ENCODE data around the gene DIPK1A. TPM values are rescaled to one million over a fixed set of nuclear protein-coding genes. Genes with fewer than 3 reads are reported as not detected.

Gene DIPK1A
- total and polyA plus RNA-seq, 9 donors = 4.7 to 15.4 (median 8.6) TPM

DNA sequence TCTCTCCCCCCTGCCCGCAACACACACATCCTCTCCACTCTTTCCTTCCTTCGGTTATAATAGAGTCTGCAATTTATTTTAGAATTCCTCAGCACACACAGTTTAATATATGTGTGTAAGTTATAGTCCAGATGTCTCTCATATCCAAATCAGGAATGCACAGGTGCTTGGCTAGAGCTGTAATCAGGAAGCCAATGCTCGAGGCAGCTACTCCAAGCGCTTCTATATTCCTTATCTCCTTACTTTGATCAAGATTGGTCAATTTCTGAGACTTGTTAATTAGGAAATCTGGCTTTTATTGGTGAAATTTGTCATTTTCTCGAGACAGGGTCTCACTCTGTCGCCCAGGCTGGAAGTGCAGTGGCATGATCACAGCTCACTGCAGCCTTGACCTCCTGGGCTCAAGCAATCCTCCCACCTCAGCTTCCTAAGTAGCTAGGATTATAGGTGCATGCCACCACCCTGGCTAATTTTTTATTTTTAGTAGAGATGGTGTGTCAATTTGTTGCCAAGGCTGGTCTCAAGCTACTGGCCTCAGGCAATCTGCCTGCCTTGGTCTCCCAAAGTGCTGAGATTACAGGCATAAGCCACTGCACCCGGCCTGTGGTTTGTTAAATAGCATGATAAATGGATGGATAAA lies 101.7 kb downstream of the DIPK1A start:
- Histone ChIP-seq H3K4me1 (ENCODE audit: insufficient read depth) (no peaks in the 10 kb centered on the region), H3K27me3 (no peaks in the 10 kb centered on the region), H3K4me3 (no peak overlapping the region), H3K27ac (no peak overlapping the region), H3K9me3 (no peaks in the 10 kb centered on the region), H3K36me3 (no peaks in the 10 kb centered on the region)
- 39 to 43% (median 42%) methylated on average over 7 of the region's 7 CpGs for WGBS, 3 donors
- no peak for DNase-seq
- no peak for TF ChIP-seq EP300 (IDR thresholded peaks at IDR 0.05)
- TF ChIP-seq CTCF (IDR thresholded peaks at IDR 0.05) = no peak
- intact Hi-C loops (cut with DNase I) = loop anchor here (2.0 to 10.0 kb wide), 5 partner anchors 103 to 138 kb away; partner anchors contain the start of gene DIPK1A (in 2 of the 4)

DNA sequence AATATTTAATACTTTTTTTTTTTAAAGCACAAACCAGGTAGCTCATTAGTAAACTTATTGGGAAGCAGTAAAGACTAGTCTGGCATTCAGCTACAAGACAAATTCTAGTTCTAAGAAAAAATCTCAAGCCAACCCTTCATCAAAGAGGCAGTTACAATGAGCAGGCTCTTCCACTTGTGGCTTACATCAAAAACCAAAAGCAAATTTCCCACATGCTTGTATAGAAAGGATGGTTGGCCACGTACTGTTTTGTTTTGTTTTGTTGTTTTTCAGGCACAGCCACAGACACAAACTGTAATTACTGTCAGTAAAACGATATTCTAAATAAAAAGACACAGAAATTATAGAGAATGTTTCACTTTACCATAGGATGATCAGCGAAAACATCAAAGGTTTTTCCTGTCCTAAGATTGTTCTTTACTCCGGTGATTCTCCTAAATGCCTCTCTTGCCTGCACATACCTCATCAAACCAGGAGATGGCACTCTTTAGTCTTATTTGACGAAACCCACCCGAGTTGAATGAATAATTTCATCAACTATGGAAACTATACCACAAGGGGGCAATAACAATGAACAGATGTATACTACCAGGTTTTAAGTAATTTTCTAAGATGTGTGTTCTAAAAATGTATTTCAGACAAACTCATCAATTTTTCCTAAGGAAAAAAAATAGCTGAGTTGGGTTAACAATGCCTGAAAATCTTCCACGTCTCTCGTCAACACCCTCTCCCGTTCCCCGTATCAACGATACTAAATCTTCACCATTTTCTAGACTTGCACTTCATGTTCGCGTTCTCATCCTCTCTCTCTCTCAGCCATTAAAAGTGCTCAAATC lies 102.5 kb downstream of the DIPK1A start:
- 7 to 12% (median 8%) methylated on average over 13 of the region's 13 CpGs for WGBS, 3 donors
- Histone ChIP-seq H3K4me3 (peak overlapping the region; percentile 15), H3K4me1 (ENCODE audit: insufficient read depth) (no peaks in the 10 kb centered on the region), H3K27me3 (no peaks in the 10 kb centered on the region), H3K36me3 (no peaks in the 10 kb centered on the region), H3K9me3 (no peaks in the 10 kb centered on the region), H3K27ac (no peak overlapping the region)
- DNase-seq = peak in 2 of 5 donors; percentile 21 to 65
- intact Hi-C loops (cut with DNase I) = loop anchor here in 3 of 4 donors (2.0 to 10.0 kb wide), 4 partner anchors 104 to 136 kb away; partner anchors contain the start of gene DIPK1A (in 2 of the 3)
- TF ChIP-seq CTCF (IDR thresholded peaks at IDR 0.05) = peak; percentile 55 to 99 (median 98)
- TF ChIP-seq EP300 (IDR thresholded peaks at IDR 0.05) = no peak
- no peak for TF ChIP-seq POLR2A (IDR thresholded peaks at IDR 0.05)

- Histone ChIP-seq H3K27ac (no peak overlapping the region), H3K27me3 (no peaks in the 10 kb centered on the region), H3K9me3 (no peaks in the 10 kb centered on the region), H3K36me3 (no peaks in the 10 kb centered on the region), H3K4me1 (ENCODE audit: insufficient read depth) (no peaks in the 10 kb centered on the region), H3K4me3 (no peak overlapping the region)
- intact Hi-C loops (cut with DNase I) = loop anchor here in 3 of 4 donors (2.0 to 10.0 kb wide), 4 partner anchors 104 to 137 kb away; partner anchors contain the start of gene DIPK1A (in 2 of the 3)
- 73 to 76% (median 75%) methylated on average over 5 of the region's 5 CpGs for whole genome bisulfite sequencing, 3 donors
- DNase-seq = no peak
- TF ChIP-seq EP300 (IDR thresholded peaks at IDR 0.05) = no peak
- no peak for TF ChIP-seq POLR2A (IDR thresholded peaks at IDR 0.05)
Observed at GRCh38 chr1:92857817-92858216, 103.4 kb downstream of the DIPK1A start.

DNA sequence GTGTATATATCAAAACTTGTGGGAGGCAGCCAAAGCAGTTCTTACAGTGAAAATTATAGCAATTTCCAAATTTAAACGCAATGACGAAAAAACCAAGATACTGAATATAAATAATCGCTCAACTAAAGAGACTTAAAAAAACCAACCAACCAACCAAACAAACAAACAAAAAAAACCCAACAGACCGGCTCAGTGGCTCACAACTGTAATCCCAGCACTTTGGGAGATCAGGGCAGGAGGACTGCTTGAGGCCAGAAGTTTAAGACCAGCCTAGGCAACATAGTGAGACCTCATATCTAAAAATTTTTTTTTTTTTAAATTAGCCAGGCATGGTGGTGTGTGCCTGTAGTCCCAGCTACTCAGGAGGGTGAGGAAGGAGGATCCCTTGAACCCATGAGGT lies 106.0 kb downstream of the DIPK1A start:
- Histone ChIP-seq H3K4me3 (no peak overlapping the region), H3K9me3 (no peaks in the 10 kb centered on the region), H3K36me3 (no peaks in the 10 kb centered on the region), H3K27me3 (no peaks in the 10 kb centered on the region), H3K4me1 (ENCODE audit: insufficient read depth) (peaks cover 2% of the 10 kb centered on the region), H3K27ac (no peak overlapping the region)
- TF ChIP-seq CTCF (IDR thresholded peaks at IDR 0.05) (no peak), POLR2A (IDR thresholded peaks at IDR 0.05) (no peak), EP300 (IDR thresholded peaks at IDR 0.05) (no peak)
- intact Hi-C loops (cut with DNase I) = loop anchor here in 2 of 4 donors (5.0 to 10.0 kb wide), 3 partner anchors 107 to 137 kb away; partner anchors contain the start of gene DIPK1A (in 2 of the 2)
- DNase-seq = no peak
- 97 to 98% (median 98%) methylated on average over 4 of the region's 4 CpGs for WGBS, 3 donors
